HL-60 (cell line): Measurements from ENCODE around the gene MTHFD2.
"Not testable (repeated sequence)": the region's sequence is repeated elsewhere in the genome, so short reads cannot be mapped to it uniquely, and the experiment has no call there.

ENCODE experiments used
- GABPA ChIP-seq: IDR thresholded peaks from 2 replicates; pipeline ENCODE4 v1.6.1; 2012; ENCODE audit warnings: low read depth
- POLR2AphosphoS5 ChIP-seq: IDR thresholded peaks from 2 replicates; pipeline ENCODE4 v1.6.1; 2012; ENCODE audit warnings: low read depth
- TF ChIP-seq, protein P1 (sequence below): IDR thresholded peaks from one replicate; pipeline ENCODE4 v1.5.1; 2011; ENCODE audit warnings: low read length, control low read depth, inconsistent platforms; ENCODE audit not compliant: insufficient read depth

DNA sequence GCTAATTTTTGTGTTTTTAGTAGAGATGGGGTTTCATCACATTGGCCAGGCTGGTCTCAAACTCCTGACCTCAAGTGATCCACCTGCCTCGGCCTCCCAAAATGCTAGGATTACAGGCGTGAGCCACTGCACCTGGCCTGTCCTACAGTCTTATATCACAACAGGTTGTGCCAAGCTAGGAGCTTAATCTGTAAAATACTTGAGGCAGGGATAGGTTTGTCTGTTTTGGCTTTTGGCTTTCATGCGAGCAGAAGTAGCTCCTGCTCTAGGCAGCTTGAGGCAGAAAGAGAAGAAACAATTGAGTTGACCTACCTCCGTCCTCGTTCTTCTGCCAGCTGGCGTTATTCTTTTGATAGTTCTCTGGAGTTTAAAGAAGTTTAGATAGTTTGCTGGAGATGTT lies 17.4 kb downstream of the MTHFD2 start:
- TF ChIP-seq POLR2AphosphoS5, GABPA: not testable (repeated sequence)
- TF ChIP-seq, protein P1, sequence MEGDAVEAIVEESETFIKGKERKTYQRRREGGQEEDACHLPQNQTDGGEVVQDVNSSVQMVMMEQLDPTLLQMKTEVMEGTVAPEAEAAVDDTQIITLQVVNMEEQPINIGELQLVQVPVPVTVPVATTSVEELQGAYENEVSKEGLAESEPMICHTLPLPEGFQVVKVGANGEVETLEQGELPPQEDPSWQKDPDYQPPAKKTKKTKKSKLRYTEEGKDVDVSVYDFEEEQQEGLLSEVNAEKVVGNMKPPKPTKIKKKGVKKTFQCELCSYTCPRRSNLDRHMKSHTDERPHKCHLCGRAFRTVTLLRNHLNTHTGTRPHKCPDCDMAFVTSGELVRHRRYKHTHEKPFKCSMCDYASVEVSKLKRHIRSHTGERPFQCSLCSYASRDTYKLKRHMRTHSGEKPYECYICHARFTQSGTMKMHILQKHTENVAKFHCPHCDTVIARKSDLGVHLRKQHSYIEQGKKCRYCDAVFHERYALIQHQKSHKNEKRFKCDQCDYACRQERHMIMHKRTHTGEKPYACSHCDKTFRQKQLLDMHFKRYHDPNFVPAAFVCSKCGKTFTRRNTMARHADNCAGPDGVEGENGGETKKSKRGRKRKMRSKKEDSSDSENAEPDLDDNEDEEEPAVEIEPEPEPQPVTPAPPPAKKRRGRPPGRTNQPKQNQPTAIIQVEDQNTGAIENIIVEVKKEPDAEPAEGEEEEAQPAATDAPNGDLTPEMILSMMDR: not testable (repeated sequence)
